Activated T-cell treated with anti-CD3 and anti-CD28 coated beads, Interleukin-2, amount 50 U/mL, for 1 hour (primary cell): Measurements from ENCODE around the gene OR7A10.

Source experiments
- DNase-seq: peaks from one replicate; pipeline ENCODE4 v3.0.0-alpha.2; 2020

OR7A10 gene

DNA sequence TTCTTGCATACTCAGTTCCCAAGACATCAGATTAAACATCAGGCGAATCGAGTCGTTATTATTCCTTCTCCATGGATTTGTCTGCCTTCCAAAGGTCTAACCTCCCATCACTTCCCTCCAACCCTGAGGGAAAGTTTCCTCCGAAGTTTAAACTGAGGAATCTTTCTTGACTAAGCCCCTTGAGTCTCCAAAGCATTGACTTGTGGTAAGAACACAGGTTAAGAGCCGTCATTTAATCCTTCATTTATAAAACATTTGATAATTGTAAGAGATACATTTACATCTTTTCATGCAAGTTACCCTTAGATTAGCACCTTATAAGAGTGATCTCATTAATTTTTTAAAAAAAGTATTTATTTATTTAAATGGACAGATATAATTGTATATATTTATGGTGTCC is at the start of gene OR7A10:
Gene OR7A10, minus strand, starts transcription at position 101 of the 400 bp plus-strand sequence. CDS start 7,045 bp downstream, outside the sequence.
- DNase-seq: no peak

GRCh38 chr19:14890643-14891379 is 42.1 kb upstream of the OR7A10 start:
- DNase-seq: no peak

- DNase-seq: no peak
Measured at GRCh38 chr19:14889994-14890642, 41.4 kb upstream of the OR7A10 start.

DNA sequence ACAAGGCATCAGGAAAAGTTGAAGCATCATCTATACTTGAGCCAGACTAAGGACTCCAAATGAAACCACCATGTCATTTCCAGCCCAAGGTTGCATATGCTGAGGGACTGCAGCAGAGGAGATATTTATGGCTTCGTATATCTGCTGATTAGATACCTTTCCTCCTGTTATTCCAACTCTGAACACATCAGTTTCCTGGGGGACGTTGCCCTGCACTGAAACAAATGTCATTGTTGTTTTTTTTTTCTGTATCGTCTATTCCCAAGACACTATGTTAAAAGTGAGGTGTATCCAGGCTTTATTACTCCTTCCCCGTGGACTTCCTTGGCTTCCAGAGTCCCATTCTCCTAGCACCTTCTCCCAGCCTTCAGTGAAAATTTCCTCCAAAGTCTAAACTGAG is 37.3 kb upstream of the OR7A10 start, which contains the start of gene OR7A17:
Gene OR7A17, minus strand, starts transcription at position 101 of the 400 bp plus-strand sequence. CDS start 4,777 bp downstream, outside the sequence.
- no peak for DNase-seq

- no peak for DNase-seq
Measured at GRCh38 chr19:14871619-14872230, 23.0 kb upstream of the OR7A10 start.

DNA sequence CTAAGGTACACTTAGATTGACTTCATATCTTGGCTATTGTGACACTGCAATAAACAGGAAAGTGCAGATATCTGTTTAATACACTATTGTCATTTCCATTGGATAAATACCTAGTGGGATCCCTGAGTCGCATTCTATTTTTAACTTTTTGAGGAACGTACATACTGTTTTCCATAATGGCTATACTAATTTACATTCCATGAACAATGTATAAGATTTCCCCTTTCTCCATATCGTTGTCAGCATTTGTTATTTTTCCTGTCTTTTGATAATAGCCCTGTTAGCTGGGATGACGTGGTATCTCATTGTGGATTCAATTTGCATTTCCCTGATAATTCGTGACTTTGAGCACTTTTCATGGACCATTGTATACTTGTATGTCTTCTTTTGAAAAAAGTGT is 19.8 kb upstream of the OR7A10 start:
- no peak for DNase-seq

DNA sequence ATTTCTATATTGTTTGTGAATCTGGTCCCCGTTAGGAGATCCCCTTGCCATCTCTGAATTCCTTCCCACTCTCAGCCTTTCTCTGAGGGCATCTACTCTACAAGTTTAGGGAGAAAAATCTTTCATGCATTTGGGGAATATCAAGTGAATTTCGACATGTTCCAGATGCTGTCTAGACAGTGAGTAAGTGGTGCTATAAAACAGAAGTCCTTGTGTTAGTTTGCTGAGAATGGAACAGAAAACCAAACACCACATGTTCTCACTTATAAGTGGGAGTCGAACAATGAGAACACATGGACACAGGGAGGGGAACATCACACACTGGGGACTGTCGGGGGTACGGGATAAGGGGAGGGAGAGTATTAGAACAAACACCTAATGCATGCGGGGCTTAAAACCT is 5.1 kb downstream of the OR7A10 start:
- no peak for DNase-seq

DNA sequence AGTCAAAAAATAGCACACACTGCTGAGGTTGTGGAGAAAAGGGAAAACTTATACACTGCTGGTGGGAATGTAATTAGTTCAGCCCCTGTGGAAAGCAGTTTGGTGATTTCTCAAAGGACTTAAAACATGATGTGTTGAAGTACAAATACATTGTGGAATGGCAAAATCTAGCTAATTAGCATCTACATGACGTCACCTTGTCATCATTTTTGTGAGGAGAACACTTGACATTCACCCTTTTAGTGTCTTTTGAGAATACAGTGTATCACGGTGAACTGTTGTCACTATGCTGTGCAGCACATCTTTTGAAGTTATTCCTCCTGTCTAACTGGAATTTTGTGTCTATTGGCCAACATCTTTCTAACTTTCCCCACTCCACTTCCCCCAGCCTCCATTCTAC is 5.6 kb downstream of the OR7A10 start:
- no peak for DNase-seq

DNA sequence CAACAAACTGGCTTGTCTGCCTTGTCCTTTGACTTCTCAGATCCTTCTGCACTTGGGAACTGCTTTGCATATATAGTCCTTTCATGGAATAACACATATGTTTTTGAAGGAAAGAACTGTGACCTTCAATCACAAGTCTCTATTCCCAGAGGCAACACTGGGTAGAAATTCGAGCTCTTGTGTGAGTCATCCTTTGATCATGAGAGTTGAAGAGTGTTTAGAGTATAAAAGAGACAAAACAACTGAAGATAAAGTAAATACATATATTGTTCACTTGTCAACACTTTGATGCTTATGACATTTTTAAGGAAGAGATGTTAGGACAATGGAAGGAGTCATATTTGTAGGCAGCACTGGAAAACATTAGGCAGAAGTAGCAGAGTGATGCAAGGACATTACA is 8.5 kb downstream of the OR7A10 start:
- no peak for DNase-seq

- DNase-seq: no peak
Measured at GRCh38 chr19:14837391-14837790, 11.3 kb downstream of the OR7A10 start.

DNA sequence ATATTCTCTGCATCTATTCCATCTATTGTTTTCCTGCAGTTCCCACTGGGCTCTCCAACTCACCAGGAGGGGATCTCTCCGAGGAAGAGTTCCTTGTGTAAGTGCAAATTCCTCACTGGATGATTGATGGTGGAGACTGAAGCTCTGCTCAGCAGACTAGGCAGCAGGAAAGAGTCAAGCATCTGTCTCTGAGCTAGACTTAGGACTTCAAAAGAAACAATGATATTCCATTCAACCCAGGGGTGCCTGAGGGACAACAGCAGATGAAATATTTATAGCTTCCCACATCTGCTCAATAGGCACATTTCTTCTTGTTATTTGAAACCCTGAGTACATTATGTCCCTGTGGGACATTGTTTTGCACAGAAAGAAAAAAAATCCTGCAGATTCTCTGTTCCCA is 13.7 kb downstream of the OR7A10 start, which contains the start of the genes OR7A5 and OR7C1:
Gene OR7A5, minus strand, starts transcription at position 175 of the 400 bp plus-strand sequence. CDS start 6,944 bp downstream, outside the sequence.
Gene OR7C1, minus strand, starts transcription at position 175 of the 400 bp plus-strand sequence. CDS start 35,049 bp downstream, outside the sequence.
- DNase-seq: no peak

- DNase-seq: no peak
Measured at GRCh38 chr19:14830702-14831101, 18.0 kb downstream of the OR7A10 start.

DNA sequence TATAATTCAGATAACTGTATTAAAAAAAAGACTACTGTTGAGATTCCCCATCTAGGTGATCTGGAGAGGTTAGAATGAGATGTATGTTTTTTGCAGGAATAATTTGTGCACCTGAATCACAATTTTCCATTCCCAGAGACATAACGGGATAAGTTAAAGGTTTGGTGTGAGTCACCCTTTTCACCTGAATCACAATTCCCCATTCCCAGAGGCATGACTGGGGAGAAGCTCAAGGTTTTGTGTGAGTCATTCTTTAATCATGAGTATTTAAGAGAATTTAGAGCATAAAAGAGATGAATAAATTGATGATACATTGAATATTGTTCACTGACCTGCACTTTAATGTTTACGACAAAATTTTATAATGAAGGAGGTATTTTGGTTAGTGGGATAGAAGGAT is 22.7 kb downstream of the OR7A10 start:
- DNase-seq: no peak

DNA sequence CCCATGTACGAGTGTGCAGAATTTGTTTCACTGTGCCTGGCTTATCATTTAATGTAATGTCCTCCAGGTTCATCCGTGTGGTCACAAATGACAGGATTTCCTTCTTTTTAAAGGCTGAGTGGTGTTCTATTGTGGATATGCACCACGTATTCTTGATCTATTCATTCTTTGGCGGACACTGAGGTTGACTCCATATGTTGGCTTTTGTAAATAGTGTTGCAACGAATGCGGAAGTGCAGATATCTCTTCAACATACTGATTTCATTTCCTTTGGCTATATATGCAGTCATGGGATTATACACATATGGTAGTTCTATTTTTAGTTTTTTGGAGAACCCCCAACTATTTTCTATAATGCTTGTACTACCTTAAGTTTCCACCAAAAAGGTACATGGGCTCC is 26.8 kb downstream of the OR7A10 start:
- no peak for DNase-seq

DNA sequence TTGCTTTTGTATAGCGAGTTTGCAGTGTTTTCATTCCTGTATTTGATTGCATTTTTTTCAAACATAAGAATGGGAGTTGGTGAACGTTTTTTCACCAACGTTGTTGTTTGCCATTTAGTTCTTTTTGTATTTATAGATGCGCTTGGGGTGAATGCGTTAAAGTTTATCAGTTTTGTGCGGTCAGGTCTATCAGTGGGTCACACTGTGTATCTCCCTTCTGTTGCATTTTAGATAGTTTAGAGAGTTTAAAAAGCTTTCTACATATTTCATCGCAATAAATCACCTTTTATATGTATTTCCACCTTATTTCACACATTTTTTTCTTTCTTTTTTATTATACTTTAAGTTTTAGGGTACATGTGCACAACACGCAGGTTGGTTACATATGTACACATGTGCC is 30.1 kb downstream of the OR7A10 start:
- no peak for DNase-seq

DNA sequence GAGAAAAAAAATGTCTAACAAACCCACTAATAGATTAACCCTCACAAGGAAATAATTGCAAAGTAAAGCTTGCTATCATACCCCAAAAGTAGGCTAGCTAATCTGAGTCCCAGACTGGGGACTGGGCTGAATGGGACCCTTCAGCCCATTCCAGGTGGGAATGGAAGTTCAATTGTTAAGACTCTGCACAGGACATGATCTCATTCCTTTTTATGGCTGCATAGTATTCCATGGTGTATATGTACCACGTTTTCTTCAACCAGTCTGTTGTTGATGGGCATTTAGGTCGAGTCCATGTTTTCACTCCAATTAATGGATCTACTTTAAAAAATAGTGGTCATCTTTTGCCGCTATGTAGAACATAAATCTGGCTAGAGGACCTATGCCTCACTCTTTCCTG is 31.7 kb downstream of the OR7A10 start:
- no peak for DNase-seq

GRCh38 chr19:14814982-14815652 is 33.6 kb downstream of the OR7A10 start:
- no peak for DNase-seq

DNA sequence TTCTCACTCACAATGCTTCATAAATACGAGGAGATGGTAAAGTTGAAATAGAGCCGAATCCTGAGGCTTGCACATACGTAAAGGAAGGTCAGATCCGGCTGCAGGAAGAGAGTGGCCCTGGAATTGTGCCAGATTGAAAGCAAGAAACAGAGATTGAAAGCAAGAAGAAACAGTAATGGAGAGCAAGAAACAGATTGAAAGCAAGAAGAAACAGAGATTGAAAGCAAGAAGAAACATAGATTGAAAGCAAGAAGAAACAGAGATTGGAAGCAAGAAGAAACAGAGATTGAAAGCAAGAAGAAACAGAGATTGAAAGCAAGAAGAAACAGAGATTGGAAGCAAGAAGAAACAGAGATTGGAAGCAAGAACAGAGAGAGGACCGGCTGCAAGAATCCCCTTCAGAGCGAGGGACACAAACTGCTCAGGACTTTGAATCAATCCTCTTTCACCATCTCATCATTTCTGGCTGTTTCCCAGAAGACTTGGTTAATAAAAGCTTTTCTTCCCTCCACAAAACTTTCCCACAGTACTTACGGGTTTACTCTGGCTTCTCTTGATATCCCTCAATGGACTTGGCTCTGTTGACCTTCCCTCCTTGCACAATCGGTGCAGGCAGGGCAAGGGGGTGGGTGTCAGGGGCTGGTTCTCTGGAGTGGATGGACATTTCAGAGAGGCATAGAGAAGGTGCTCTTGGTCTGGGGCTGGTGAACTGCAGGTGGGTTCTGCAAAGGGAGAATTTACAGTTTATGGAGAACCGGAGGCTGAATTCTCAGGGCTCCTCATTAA is 39.3 kb downstream of the OR7A10 start:
- DNase-seq: no peak

- no peak for DNase-seq
Measured at GRCh38 chr19:14804765-14805164, 44.0 kb downstream of the OR7A10 start.

- DNase-seq: no peak
Measured at GRCh38 chr19:14798760-14799159, 50.0 kb downstream of the OR7A10 start.

GRCh38 chr19:14796021-14796420 is 52.7 kb downstream of the OR7A10 start:
- no peak for DNase-seq

DNA sequence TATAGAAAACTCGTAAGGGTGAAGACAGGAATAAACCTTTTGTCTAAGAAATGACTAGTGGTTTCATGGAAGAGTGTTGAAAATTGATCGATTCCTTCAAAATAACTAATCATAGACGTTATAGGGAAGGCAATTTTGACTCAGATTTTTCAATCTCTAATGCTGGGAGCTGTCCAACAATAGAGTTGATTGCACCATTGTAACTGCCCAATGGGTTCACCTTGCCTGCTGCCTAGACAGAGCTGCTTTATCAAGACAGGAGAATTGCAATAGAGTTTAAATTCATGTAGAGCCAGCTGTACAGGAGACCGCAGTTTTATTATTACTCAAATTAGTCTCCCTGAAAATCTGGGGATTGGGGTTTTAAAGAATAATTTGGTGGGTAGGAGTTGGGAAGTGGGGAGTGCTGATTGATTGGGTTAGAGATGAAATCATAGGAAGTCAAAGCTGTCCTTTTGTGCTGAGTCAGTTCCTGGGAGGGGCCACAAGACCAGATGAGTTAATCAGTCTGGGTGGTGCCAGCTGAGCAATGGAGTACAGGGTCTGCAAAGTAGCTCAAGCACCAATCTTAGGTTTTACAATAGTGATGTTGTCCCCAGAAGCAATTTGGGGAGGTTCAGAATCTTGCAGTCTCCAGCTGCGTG is 53.5 kb downstream of the OR7A10 start:
- DNase-seq: no peak
